Measurements from ENCODE around the gene RPS19BP1. TPM values are rescaled to one million over a fixed set of nuclear protein-coding genes. Genes with fewer than 3 reads are reported as not detected.

The RPS19BP1 gene
- polyA plus RNA-seq, 1 of the 3 experiments (the other 2 are of a cell fraction), result 97.2 TPM

DNA sequence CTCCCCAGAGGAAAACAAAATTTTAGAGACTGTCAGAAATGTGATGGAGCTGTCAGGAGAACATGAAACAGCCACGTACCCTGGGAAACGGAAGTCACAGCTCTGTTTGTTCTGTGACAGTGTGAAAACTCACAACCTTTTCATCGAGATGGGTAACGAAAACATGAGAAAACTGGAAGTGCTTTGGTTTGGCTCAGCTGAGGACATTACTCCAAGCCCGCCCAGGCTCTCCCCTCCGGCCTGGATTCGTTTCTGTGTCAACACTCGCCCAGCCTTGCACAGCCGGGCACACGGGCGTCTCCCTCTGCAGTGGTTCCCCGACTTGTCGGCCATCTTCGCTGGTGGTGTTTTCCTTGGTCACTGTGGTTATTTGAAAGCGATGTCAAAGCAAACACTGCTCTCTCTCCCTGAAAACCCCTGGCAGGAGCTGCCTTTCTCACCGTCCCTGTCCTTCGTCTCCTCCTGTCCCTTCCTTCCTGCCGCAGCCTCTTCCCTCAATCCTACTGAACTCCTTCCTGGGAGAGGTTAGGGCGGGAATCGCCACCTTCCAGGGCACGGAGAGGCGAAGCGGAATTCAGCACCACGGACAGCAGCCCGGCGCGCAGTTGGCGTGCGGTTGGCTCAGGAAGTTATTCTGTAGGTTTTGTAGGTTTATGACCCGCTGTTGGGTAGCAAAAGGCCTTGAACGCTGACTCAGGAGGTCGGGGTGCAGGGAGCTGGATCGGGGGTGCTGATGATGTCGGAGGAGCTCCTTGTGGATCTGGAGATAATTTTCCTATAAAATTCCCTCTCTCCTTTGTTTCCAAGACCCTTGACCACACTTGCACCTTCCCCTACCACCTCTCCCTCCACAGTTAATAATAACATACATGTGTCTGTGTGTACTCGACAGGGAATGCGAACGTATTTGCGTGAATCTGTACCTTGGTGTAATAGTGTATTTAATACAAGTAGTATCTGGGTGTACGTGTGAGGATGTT is 13.1 kb upstream of the RPS19BP1 start:
- Histone ChIP-seq H3K9ac (no peak overlapping the region), H4K20me1 (ENCODE audit: insufficient read depth) (no peaks in the 10 kb centered on the region), H3K36me3 (replicated peaks in 1 of 2; ENCODE audit: control insufficient read depth in 1 of 2, insufficient read depth in 2 of 2, low read length in 1 of 2) (no peaks in the 10 kb centered on the region), H3K4me2 (no peak overlapping the region), H3K4me3 (ENCODE audit: low read depth in 2 of 2, low read length in 1 of 2) (no peak overlapping the region), H3K9me3 (no peaks in the 10 kb centered on the region), H2AFZ (ENCODE audit: low read depth) (no peak overlapping the region), H3K9me2 (no peaks in the 10 kb centered on the region), H3K79me2 (ENCODE audit: insufficient read depth) (no peaks in the 10 kb centered on the region), H3F3A (replicated peaks; ENCODE audit: insufficient read depth) (no peaks in the 10 kb centered on the region), H3K27me3 (ENCODE audit: insufficient read depth) (no peaks in the 10 kb centered on the region), H3K27ac (ENCODE audit: low read depth in 2 of 2, low read length in 1 of 2) (no peak overlapping the region), H3K4me1 (ENCODE audit: control insufficient read depth in 1 of 2, insufficient read depth in 2 of 2, low read depth in 1 of 2, low read length in 1 of 2) (no peaks in the 10 kb centered on the region; a peak in 1 of 4 replicates)
- TF ChIP-seq, protein P1, sequence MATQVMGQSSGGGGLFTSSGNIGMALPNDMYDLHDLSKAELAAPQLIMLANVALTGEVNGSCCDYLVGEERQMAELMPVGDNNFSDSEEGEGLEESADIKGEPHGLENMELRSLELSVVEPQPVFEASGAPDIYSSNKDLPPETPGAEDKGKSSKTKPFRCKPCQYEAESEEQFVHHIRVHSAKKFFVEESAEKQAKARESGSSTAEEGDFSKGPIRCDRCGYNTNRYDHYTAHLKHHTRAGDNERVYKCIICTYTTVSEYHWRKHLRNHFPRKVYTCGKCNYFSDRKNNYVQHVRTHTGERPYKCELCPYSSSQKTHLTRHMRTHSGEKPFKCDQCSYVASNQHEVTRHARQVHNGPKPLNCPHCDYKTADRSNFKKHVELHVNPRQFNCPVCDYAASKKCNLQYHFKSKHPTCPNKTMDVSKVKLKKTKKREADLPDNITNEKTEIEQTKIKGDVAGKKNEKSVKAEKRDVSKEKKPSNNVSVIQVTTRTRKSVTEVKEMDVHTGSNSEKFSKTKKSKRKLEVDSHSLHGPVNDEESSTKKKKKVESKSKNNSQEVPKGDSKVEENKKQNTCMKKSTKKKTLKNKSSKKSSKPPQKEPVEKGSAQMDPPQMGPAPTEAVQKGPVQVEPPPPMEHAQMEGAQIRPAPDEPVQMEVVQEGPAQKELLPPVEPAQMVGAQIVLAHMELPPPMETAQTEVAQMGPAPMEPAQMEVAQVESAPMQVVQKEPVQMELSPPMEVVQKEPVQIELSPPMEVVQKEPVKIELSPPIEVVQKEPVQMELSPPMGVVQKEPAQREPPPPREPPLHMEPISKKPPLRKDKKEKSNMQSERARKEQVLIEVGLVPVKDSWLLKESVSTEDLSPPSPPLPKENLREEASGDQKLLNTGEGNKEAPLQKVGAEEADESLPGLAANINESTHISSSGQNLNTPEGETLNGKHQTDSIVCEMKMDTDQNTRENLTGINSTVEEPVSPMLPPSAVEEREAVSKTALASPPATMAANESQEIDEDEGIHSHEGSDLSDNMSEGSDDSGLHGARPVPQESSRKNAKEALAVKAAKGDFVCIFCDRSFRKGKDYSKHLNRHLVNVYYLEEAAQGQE (IDR thresholded peaks at IDR 0.05; ENCODE audit: low read depth, low read length), result peak; percentile 94
- TF ChIP-seq CHD2 (IDR thresholded peaks at IDR 0.05; ENCODE audit: low read length, partially characterized antibody) (no peak), EZH2phosphoT487 (IDR thresholded peaks at IDR 0.05; ENCODE audit: borderline replicate concordance, low read depth) (no peak), RXRA (IDR thresholded peaks at IDR 0.05; ENCODE audit: borderline replicate concordance, low read depth) (no peak)
- ChIA-PET CTCF (interaction anchor here (0.7 to 5.3 kb wide), 4 partner anchors 13 to 490 kb away, joined by 3 to 32 read pairs (median 4); no protein-coding TSS in a partner anchor), POLR2A (no interaction called here)
- no peak for DNase-seq
- WGBS (ENCODE audit: low lambda C conversion rate), result 71% methylated on average over 31 of the region's 39 CpGs

DNA sequence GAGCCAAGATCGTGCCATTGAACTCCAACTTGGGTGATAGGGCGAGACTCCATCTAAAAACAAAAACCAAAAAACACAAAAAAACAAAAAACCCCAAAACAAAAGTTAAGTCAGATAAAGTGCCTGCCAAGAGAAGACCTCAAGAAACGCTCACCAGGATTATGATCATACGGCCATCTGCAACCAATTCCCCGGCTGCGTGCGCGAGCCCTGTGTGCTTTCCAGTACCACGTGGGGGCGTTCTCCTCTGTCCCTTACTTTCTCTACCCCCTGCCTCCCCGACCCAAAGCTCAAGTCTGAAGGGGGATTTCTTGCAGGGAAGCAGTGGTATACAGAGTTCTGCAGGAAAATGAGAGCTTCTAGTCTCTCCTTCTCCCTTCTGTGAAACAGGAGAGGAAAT is 10.5 kb upstream of the RPS19BP1 start:
- WGBS (ENCODE audit: low lambda C conversion rate), result 36% methylated on average over 4 of the region's 11 CpGs

More for the DNA sequence above, 10.5 kb upstream of the RPS19BP1 start:
- Histone ChIP-seq H4K20me1 (ENCODE audit: insufficient read depth) (no peaks in the 10 kb centered on the region), H3K36me3 (replicated peaks in 1 of 2; ENCODE audit: control insufficient read depth in 1 of 2, insufficient read depth in 2 of 2, low read length in 1 of 2) (no peaks in the 10 kb centered on the region), H2AFZ (ENCODE audit: low read depth) (no peak overlapping the region), H3K27ac (ENCODE audit: low read depth in 2 of 2, low read length in 1 of 2) (no peak overlapping the region), H3F3A (replicated peaks; ENCODE audit: insufficient read depth) (no peaks in the 10 kb centered on the region), H3K9ac (no peak overlapping the region), H3K79me2 (ENCODE audit: insufficient read depth) (no peaks in the 10 kb centered on the region), H3K4me2 (no peak overlapping the region), H3K27me3 (ENCODE audit: insufficient read depth) (no peaks in the 10 kb centered on the region), H3K9me3 (no peaks in the 10 kb centered on the region), H3K4me3 (ENCODE audit: low read depth in 2 of 2, low read length in 1 of 2) (no peak overlapping the region; a peak in 1 of 4 replicates), H3K9me2 (no peaks in the 10 kb centered on the region), H3K4me1 (ENCODE audit: control insufficient read depth in 1 of 2, insufficient read depth in 2 of 2, low read depth in 1 of 2, low read length in 1 of 2) (no peaks in the 10 kb centered on the region; a peak in 1 of 4 replicates)
- TF ChIP-seq CTCF (IDR thresholded peaks at IDR 0.05) (peak; percentile 54), SMC3 (IDR thresholded peaks at IDR 0.05; ENCODE audit: low read depth, low read length) (peak; percentile 47; the same call in 1 of the 2 replicates), SIN3A (IDR thresholded peaks at IDR 0.05; ENCODE audit: borderline replicate concordance, low read depth, low read length) (no peak), TCF12 (IDR thresholded peaks at IDR 0.05) (0 out of 2 replicates have a peak, but pooled peaks have one; percentile 8), RAD21 (IDR thresholded peaks at IDR 0.05; ENCODE audit: low read length) (peak; percentile 64), PBX3 (IDR thresholded peaks at IDR 0.05) (no peak)
- ChIA-PET CTCF (interaction anchor here (0.6 to 5.3 kb wide), 15 partner anchors 8 to 497 kb away, joined by 3 to 39 read pairs (median 5); no protein-coding TSS in a partner anchor), POLR2A (no interaction called here)
- DNase-seq, result peak; percentile 72

Measured in SK-N-SH (cell line).